OCI-LY1 (cell line): ENCODE data around the gene HOXC6.

Experiments used
- CTCF ChIP-seq: fragments of 200-600 bp; sonication (generic), shearing (Covaris generic); IDR thresholded peaks from 2 replicates; pipeline ENCODE4 v1.5.1; 2017; ENCODE audit warnings: mild to moderate bottlenecking, antibody characterized with exemption, low read length, moderate library complexity, mixed read lengths
- EZH2 ChIP-seq: fragments of 200-600 bp; sonication (generic), shearing (Covaris generic); IDR thresholded peaks from 2 replicates; pipeline ENCODE4 v1.8.0; 2017; ENCODE audit warnings: borderline replicate concordance, mixed run types, mild to moderate bottlenecking, antibody characterized with exemption, low read length, moderate library complexity, mixed read lengths

GRCh38 chr12:54041097-54041690 is 13.0 kb downstream of the HOXC6 start:
- TF ChIP-seq CTCF: no peak
- no peak for TF ChIP-seq EZH2
